K562 treated with DMSO at 1 percent for 12 hours (cell line): ENCODE measurements around the gene PSORS1C2. TPM values are rescaled to one million over a fixed set of nuclear protein-coding genes. Genes with fewer than 3 reads are reported as not detected.

ENCODE experiments used
- total RNA-seq: library from RNA; unstranded; fragments of 300-600 nt; gene quantifications from 2 replicates; pipeline ENCODE4 v1.2.3, GENCODE V29; 2022; ENCODE audit not compliant: insufficient read depth

PSORS1C2 gene
- total RNA-seq = not detected in 2 replicates

GRCh38 chr6:31138982-31139381 lies at the start of gene PSORS1C2:
PSORS1C2 (minus strand) TSS chr6:31139066; CDS start chr6:31139026, 40 bp downstream.

DNA sequence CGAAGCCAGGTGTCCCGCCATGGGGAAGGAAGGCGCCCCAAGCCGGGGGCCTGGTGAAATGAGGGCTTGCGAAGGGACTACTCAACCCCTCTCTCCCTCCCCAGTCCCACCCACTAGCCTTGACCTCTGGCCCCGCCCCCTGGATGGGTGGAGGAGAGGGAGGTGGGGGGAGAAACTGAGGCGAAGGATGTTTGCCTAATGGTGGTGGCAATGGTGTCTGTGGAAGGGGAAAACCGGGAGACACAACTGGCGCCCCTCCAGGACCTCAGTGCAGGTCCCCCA lies 31.7 kb upstream of the PSORS1C2 start, which contains the start of gene POU5F1:
POU5F1 (minus strand) TSS at position 83 of the 282 bp plus-strand sequence; CDS start at position 21, 62 bp downstream.

DNA sequence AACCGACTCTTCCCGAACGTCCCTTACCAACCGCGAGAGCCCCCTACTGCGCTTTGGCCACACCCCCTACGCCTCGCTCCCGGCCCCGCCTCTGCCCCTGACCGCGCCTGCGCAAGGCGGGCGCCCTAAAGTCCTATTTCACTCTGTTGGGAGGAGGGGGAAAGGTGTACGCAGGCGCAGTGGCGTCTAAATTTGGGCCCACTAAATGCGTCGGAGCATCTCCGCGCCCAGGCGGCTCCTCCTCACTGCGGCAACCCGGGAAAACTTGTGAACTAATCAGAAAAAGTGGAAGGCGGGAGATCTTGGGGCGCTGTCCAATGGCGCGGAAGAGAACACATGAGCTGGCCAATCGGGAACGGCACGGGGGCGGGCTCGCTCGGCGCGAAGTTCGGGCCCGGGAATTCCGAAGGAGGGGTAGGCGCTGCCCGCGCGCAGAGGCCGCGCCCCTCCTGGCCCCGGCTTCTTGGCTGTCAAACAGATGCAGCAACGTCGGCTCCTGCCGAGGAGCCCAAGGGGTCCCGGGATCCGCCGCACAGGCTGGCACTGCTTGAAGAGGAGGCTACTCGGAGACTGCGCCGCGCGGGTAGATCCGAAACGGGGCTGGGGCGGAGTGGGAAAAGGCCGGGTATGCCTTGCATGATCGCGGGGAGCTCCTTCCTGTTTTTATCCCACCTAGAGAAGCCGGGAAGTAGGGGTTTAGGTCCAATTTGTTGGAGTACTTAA lies 19.4 kb upstream of the PSORS1C2 start, which contains the start of gene TCF19:
TCF19 (plus strand) TSS at position 450 of the 723 bp plus-strand sequence. CDS start 881 bp downstream, outside the sequence.

GRCh38 chr6:31157513-31158139 lies 18.8 kb upstream of the PSORS1C2 start, which contains the start of gene CCHCR1:
CCHCR1 (minus strand) TSS chr6:31157802; CDS start chr6:31157600, 202 bp downstream.

GRCh38 chr6:31120151-31120915 lies 18.5 kb downstream of the PSORS1C2 start, which contains the start of gene CDSN:
CDSN (minus strand) TSS chr6:31120446; CDS start chr6:31120419, 27 bp downstream.

GRCh38 chr6:31114541-31114878 lies 24.4 kb downstream of the PSORS1C2 start, which contains the start of gene PSORS1C1:
PSORS1C1 (plus strand) TSS chr6:31114800; CDS start chr6:31129633, 14,833 bp downstream.

GRCh38 chr6:31112478-31112877 lies 26.4 kb downstream of the PSORS1C2 start, which contains the start of gene C6orf15:
C6orf15 (minus strand) TSS chr6:31112575; CDS start chr6:31112555, 20 bp downstream.

Other genes starting within 250 kb of the PSORS1C2 start
- gene GTF2H4, start 230.9 kb downstream of the PSORS1C2 start, total RNA-seq = 39.6 and 47.7 TPM in 2 replicates
- gene VARS2, start 224.8 kb downstream of the PSORS1C2 start, total RNA-seq = 27.0 and 53.9 TPM in 2 replicates
- not detected in 2 replicates for gene SFTA2, start 206.9 kb downstream of the PSORS1C2 start, total RNA-seq
- gene MUCL3, start 198.1 kb downstream of the PSORS1C2 start, total RNA-seq = not detected in 2 replicates
- not detected in 2 replicates for gene MUC21, start 155.3 kb downstream of the PSORS1C2 start, total RNA-seq
- gene MUC22, start 128.6 kb downstream of the PSORS1C2 start, total RNA-seq = not detected in 2 replicates
- not detected in 2 replicates for gene C6orf15, start 26.5 kb downstream of the PSORS1C2 start, total RNA-seq
- gene PSORS1C1, start 24.3 kb downstream of the PSORS1C2 start, total RNA-seq = not detected in 2 replicates
- not detected in 2 replicates for gene CDSN, start 18.6 kb downstream of the PSORS1C2 start, total RNA-seq
- 25.7 and 35.1 TPM in 2 replicates for gene CCHCR1, start 18.7 kb upstream of the PSORS1C2 start, total RNA-seq
- gene TCF19, start 19.5 kb upstream of the PSORS1C2 start, total RNA-seq = 46.9 and 91.4 TPM in 2 replicates
- 0.56 TPM in 1 of 2 replicates, not detected in the other for gene POU5F1, start 31.6 kb upstream of the PSORS1C2 start, total RNA-seq
- 20.6 and 25.5 TPM in 2 replicates for gene HLA-C, start 133.0 kb upstream of the PSORS1C2 start, total RNA-seq
- gene HLA-B, start 218.1 kb upstream of the PSORS1C2 start, total RNA-seq = 6.5 and 7.7 TPM in 2 replicates